A673 (cell line): ENCODE measurements around the gene NASP.

Source experiments
- CTCF ChIP-seq: fragments of 300-800, 200-600 bp; sonication (generic); conservative IDR thresholded peaks from 2 replicates; pipeline ENCODE4 v1.5.1; 2017; ENCODE audit warnings: low read depth, mild to moderate bottlenecking, antibody characterized with exemption, low read length, moderate library complexity, mixed read lengths
- EZH2 ChIP-seq: fragments of 200-600 bp; sonication (generic); IDR thresholded peaks from 2 replicates; pipeline ENCODE4 v1.6.1; 2017; ENCODE audit warnings: borderline replicate concordance, low read depth, mild to moderate bottlenecking, mixed read lengths, antibody characterized with exemption, low read length; ENCODE audit not compliant: poor library complexity, severe bottlenecking

GRCh38 chr1:45570631-45571030 lies 13.2 kb upstream of the NASP start:
- TF ChIP-seq CTCF = no peak
- TF ChIP-seq EZH2 = no peak
